Measurements from ENCODE around the gene TBXAS1.

Gene TBXAS1

GRCh38 chr7:140067052-140067451, 238.0 kb downstream of the TBXAS1 start:
- FAIRE-seq, result no peak
- DNase-seq (ENCODE audit: low spot score), result no peak

- FAIRE-seq, result no peak
- DNase-seq (ENCODE audit: low spot score), result no peak
Measured at GRCh38 chr7:140068033-140068432, 239.0 kb downstream of the TBXAS1 start.

- FAIRE-seq (no peak), DNase-seq (ENCODE audit: low spot score) (no peak)
Measured at GRCh38 chr7:140069298-140069949, 240.4 kb downstream of the TBXAS1 start.

Measured in urothelium cell line (cell line).